GM06990 (cell line): ENCODE measurements around the gene SHOC2.

ENCODE experiments used
- DNase-seq: peaks from one replicate; pipeline ENCODE4 v3.0.0-alpha.2; 2011; ENCODE audit not compliant: insufficient read length; ENCODE audit errors: extremely low read depth
- H3K27me3 ChIP-seq: replicated peaks from 2 replicates; pipeline ENCODE4 v1.6.0; 2011; ENCODE audit warnings: low read length; ENCODE audit not compliant: control insufficient read depth, insufficient read depth
- H3K36me3 ChIP-seq: 2 replicates; pipeline ENCODE4 v1.5.1; 2011; ENCODE audit warnings: low read length; ENCODE audit not compliant: control insufficient read depth, insufficient read depth
- H3K4me3 ChIP-seq: replicated peaks from 2 replicates; pipeline ENCODE4 v1.5.1; 2011; ENCODE audit warnings: low read depth, mild to moderate bottlenecking, control low read depth, low read length
- CTCF ChIP-seq: IDR thresholded peaks from 2 replicates; pipeline ENCODE4 v1.5.1; 2011; ENCODE audit warnings: low read length, control low read depth, mild to moderate bottlenecking, inconsistent platforms; ENCODE audit not compliant: insufficient read depth, poor library complexity, severe bottlenecking

The SHOC2 gene

DNA sequence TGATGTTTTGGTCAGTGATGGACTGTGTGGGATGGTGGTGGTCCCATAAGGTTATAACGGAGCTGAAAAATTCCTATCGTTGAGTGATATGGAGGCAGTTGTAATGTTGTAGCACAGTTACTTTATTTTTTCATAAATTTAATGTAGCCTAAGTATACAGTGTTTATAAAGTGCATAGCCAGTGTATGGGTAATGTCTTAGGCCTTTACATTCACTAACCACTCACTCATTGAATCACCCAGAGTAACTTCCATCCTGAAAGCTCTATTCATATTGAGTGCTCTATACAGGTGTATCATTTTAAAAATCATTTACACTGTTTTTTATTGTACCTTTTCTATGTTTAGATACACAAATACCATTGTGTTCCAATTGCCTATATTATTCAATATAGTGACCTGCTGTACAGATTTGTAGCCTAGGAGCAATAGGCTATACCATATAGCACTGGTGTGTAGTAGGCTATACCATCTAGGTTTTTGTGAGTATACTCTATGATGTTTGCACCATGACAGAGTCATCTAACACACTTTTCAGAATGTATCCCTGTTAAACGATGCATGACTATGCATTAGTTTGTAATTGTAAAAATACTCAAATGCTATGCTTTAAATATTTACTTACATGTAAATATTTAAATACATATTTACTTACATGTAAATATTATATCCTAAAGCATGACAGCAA lies 26.7 kb upstream of the SHOC2 start:
- no peaks in the 10 kb centered on the region for H3K27me3 ChIP-seq
- no peak for DNase-seq
- H3K36me3 ChIP-seq = peaks cover 4% of the 10 kb centered on the region; the same call in 1 of the 2 replicates
- no peak overlapping the region for H3K4me3 ChIP-seq
- TF ChIP-seq CTCF = no peak

DNA sequence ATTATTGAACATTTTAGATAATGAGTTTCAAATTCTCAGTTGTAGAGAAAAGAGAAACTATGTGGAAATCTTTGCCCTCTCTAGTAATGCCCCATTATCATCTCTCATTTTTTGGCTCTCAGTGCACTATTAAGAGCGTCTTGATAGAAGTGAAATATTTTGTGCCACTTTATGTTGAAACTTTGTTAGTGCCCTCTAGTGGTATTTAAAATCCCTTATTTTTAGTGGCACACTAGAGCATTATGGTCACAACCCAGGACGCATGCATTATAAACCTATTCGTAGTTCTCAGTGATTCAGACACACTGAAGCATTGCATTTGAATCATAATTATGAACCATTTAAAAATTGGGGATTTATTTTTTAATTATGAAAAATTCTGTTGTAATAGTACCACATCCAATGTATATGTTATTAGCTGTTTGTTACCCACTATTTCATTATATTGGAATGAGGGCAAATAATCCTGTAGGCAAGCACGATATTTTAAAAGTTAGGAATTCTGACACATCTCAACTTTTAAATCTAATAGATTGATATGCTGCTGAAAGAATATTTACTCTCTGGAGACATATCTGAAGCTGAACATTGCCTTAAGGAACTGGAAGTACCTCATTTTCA lies 25.7 kb upstream of the SHOC2 start:
- Histone ChIP-seq H3K27me3 (no peaks in the 10 kb centered on the region), H3K4me3 (no peak overlapping the region), H3K36me3 (peaks cover 4% of the 10 kb centered on the region; the same call in 1 of the 2 replicates)
- peak; percentile 42 for TF ChIP-seq CTCF
- DNase-seq = no peak

DNA sequence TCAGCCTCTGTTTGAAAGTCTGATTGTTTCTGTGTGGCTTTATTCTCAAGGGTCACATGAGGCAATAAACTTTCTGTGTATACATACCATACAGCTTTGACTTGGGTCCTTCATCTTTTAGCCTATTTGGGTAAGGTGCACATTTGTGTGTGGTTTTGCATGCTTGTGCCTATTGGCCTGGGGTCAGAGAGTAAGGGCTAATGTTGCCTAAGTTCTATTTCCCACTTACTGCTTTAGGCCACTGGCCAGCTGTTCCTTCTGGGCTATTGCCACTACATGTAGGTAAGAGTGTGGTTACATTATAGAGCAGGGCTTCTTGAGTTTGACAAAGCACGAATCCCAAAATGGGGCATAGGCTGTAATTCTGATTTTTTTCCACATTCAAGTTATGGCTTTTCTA lies 22.2 kb upstream of the SHOC2 start:
- TF ChIP-seq CTCF = no peak
- H3K4me3 ChIP-seq = no peak overlapping the region
- peaks cover 4% of the 10 kb centered on the region; the same call in 1 of the 2 replicates for H3K36me3 ChIP-seq
- DNase-seq = no peak
- no peaks in the 10 kb centered on the region for H3K27me3 ChIP-seq

- no peaks in the 10 kb centered on the region for H3K27me3 ChIP-seq
- no peak overlapping the region for H3K4me3 ChIP-seq
- no peak for DNase-seq
- H3K36me3 ChIP-seq = peaks cover 4% of the 10 kb centered on the region; the same call in 1 of the 2 replicates
- TF ChIP-seq CTCF = no peak
Observed at GRCh38 chr10:110898391-110898790, 21.0 kb upstream of the SHOC2 start.

DNA sequence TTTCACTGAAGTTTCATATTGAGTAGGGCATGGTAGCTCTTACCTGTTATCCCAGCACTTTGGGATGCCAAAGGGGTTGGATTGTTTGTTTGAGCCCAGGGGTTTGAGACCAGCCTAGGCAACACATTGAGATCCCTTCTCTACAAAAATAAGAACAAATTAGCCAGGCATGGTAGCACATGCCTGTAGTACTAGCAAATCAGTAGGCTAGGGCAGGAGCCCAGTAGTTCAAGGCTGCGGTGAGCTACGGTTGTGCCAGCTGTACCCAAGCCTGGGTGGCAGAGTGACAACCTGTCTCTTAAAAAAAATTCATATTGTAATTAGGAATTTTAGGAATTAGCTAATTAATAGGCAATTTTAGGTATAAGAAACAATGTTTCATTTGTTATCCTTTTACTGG lies 18.4 kb upstream of the SHOC2 start:
- H3K27me3 ChIP-seq = no peaks in the 10 kb centered on the region
- no peak for TF ChIP-seq CTCF
- no peak overlapping the region for H3K4me3 ChIP-seq
- peaks cover 4% of the 10 kb centered on the region; the same call in 1 of the 2 replicates for H3K36me3 ChIP-seq
- DNase-seq = no peak
